IMR-90 (cell line): Measurements from ENCODE around the gene KCNK10. TPM values are rescaled to one million over a fixed set of nuclear protein-coding genes. Genes with fewer than 3 reads are reported as not detected.

Experiments
- ATAC-seq: fragments of 200-7000 bp; cut with Tn5 transposase; 2 replicates; pipeline ENCODE4 v1.9.1; 2020; ENCODE audit warnings: low read depth, mild to moderate bottlenecking, moderate library complexity
- BruUV-seq: library from RNA; stranded (reverse); fragments of 400-500 nt; replicated peaks from 2 replicates; lab custom pipeline; 2021; lab: Mats Ljungman, UMichigan
- CTCF ChIA-PET: fragments of 300-600 bp; formaldehyde crosslinking; extraction: SDS; loops from one replicate; lab custom pipeline; 2021; ENCODE audit warnings: antibody characterized with exemption; lab: Yijun Ruan, JAX
- POLR2A ChIA-PET: fragments of 300-600 bp; sonication (Branson Sonifier 250); formaldehyde crosslinking; loops from one replicate; lab custom pipeline; 2022; ENCODE audit warnings: antibody characterized with exemption; ENCODE audit not compliant: unreplicated experiment; lab: Charles Lee
- DNase-seq: peaks from one replicate; pipeline ENCODE4 v3.0.0; 2013
- H2AFZ ChIP-seq: replicated peaks from 2 replicates; pipeline ENCODE3; 2013; ENCODE audit warnings: low read length, mild to moderate bottlenecking; ENCODE audit not compliant: poor library complexity
- H2AK5ac ChIP-seq: 2 replicates; pipeline ENCODE4 v1.6.1; 2013; ENCODE audit warnings: low read depth, low read length, inconsistent platforms
- H2AK9ac ChIP-seq: replicated peaks from 2 replicates; pipeline ENCODE3; 2013; ENCODE audit warnings: mild to moderate bottlenecking, low read depth, low read length, moderate library complexity; ENCODE audit not compliant: poor library complexity
- H2BK120ac ChIP-seq: 2 replicates; pipeline ENCODE4 v1.6.1; 2013; ENCODE audit warnings: low read depth, low read length, inconsistent platforms
- H2BK15ac ChIP-seq: 3 replicates; pipeline ENCODE4 v1.6.1; 2013; ENCODE audit warnings: low read depth, low read length, inconsistent platforms
- H2BK20ac ChIP-seq: 2 replicates; pipeline ENCODE4 v1.6.1; 2013; ENCODE audit warnings: low read depth, mild to moderate bottlenecking, inconsistent platforms, low read length, moderate library complexity
- H2BK5ac ChIP-seq: 2 replicates; pipeline ENCODE4 v1.6.1; 2013; ENCODE audit warnings: mild to moderate bottlenecking, low read depth, low read length, inconsistent platforms; ENCODE audit not compliant: poor library complexity, severe bottlenecking
- H3K14ac ChIP-seq: replicated peaks from 2 replicates; pipeline ENCODE4 v1.6.1; 2013; ENCODE audit warnings: low read depth, low read length, inconsistent platforms
- H3K18ac ChIP-seq: 2 replicates; pipeline ENCODE4 v1.6.1; 2013; ENCODE audit warnings: low read depth, low read length, control low read depth
- H3K23ac ChIP-seq: 2 replicates; pipeline ENCODE4 v1.6.1; 2013; ENCODE audit warnings: low read depth, low read length, inconsistent platforms
- H3K27ac ChIP-seq: 2 replicates; pipeline ENCODE4 v1.5.1; 2013; ENCODE audit warnings: mild to moderate bottlenecking, control low read depth, low read length; ENCODE audit not compliant: insufficient read depth
- H3K27me3 ChIP-seq: 2 replicates; pipeline ENCODE4 v1.6.1; 2013; ENCODE audit warnings: low read length; ENCODE audit not compliant: control insufficient read depth, insufficient read depth
- H3K36me3 ChIP-seq: 2 replicates; pipeline ENCODE4 v1.6.1; 2013; ENCODE audit warnings: low read length, mixed read lengths; ENCODE audit not compliant: control insufficient read depth, insufficient read depth
- H3K4ac ChIP-seq: 2 replicates; pipeline ENCODE4 v1.6.1; 2013; ENCODE audit warnings: low read depth, low read length, inconsistent platforms
- H3K4me1 ChIP-seq: 2 replicates; pipeline ENCODE4 v1.6.1; 2013; ENCODE audit warnings: low read length, mixed read lengths; ENCODE audit not compliant: control insufficient read depth, insufficient read depth
- H3K4me2 ChIP-seq: 2 replicates; pipeline ENCODE4 v1.6.1; 2013; ENCODE audit warnings: low read depth, mild to moderate bottlenecking, control low read depth, low read length, moderate library complexity
- H3K4me3 ChIP-seq: 2 replicates; pipeline ENCODE4 v1.5.1; 2013; ENCODE audit warnings: low read depth, mild to moderate bottlenecking, control low read depth, low read length, moderate library complexity; ENCODE audit not compliant: insufficient read depth
- H3K56ac ChIP-seq: 2 replicates; pipeline ENCODE4 v1.6.1; 2013; ENCODE audit warnings: low read length, inconsistent platforms; ENCODE audit not compliant: insufficient read depth; ENCODE audit errors: extremely low read depth
- H3K79me1 ChIP-seq, 2 experiments: 2 replicates each; pipeline ENCODE4 v1.6.1; 2013; ENCODE audit warnings: low read length in 2 of 2, inconsistent platforms in 1 of 2, low read depth in 1 of 2
- H3K9ac ChIP-seq: 2 replicates; pipeline ENCODE4 v1.6.1; 2013; ENCODE audit warnings: low read depth, low read length, control low read depth
- H3K9me1 ChIP-seq: 2 replicates; pipeline ENCODE4 v1.6.1; 2013; ENCODE audit warnings: low read length, inconsistent platforms; ENCODE audit not compliant: insufficient read depth
- H3K9me3 ChIP-seq: 2 replicates; pipeline ENCODE4 v1.6.1; 2013; ENCODE audit warnings: low read length; ENCODE audit not compliant: control insufficient read depth, insufficient read depth
- H4K20me1 ChIP-seq: 2 replicates; pipeline ENCODE4 v1.6.1; 2013; ENCODE audit warnings: low read length, inconsistent platforms; ENCODE audit not compliant: insufficient read depth
- H4K5ac ChIP-seq: 2 replicates; pipeline ENCODE4 v1.6.1; 2013; ENCODE audit warnings: mild to moderate bottlenecking, low read depth, low read length, control low read depth
- H4K8ac ChIP-seq, 2 experiments: 2 replicates each; pipeline ENCODE4 v1.6.1; 2013; ENCODE audit warnings: low read depth in 2 of 2, low read length in 2 of 2, control low read depth in 1 of 2, inconsistent platforms in 1 of 2
- H4K91ac ChIP-seq: 2 replicates; pipeline ENCODE4 v1.6.1; 2013; ENCODE audit warnings: low read depth, low read length, inconsistent platforms; ENCODE audit not compliant: insufficient read depth
- MAZ ChIP-seq: IDR thresholded peaks from 2 replicates; pipeline ENCODE4 v1.6.1; 2012; ENCODE audit warnings: low read depth, mild to moderate bottlenecking, low read length, improper control_type of control experiment, moderate library complexity, borderline replicate concordance
- NFE2L2 ChIP-seq: fragments of 150-350 bp; IDR thresholded peaks from 2 replicates; pipeline ENCODE4 v1.6.1; 2016; ENCODE audit warnings: low read depth, mild to moderate bottlenecking, low read length
- RFX5 ChIP-seq: IDR thresholded peaks from 2 replicates; pipeline ENCODE4 v1.8.0; 2012; ENCODE audit warnings: low read depth, mild to moderate bottlenecking, low read length, moderate library complexity
- WGBS, 2 experiments: methylation state at CpG; one replicate each; pipeline versions ENCODE4 v1.1.5 to v1.1.7; 2013; ENCODE audit warnings: missing lambda C conversion rate in 2 of 2; ENCODE audit not compliant: insufficient read length in 1 of 2; ENCODE audit errors: extremely low coverage in 2 of 2; 5-methylcytosine and 5-hydroxymethylcytosine counted together
- dilution Hi-C: fragments of 300-500 bp; cut with HindIII; formaldehyde crosslinking; loops from one replicate; pipeline ENCODE4 v1.14.3; 2018; ENCODE audit warnings: low sequenced_read_pairs; ENCODE audit not compliant: unreplicated experiment
- in situ Hi-C: fragments of 300-500 bp; cut with MboI; formaldehyde crosslinking; loops from 3 replicates; pipeline ENCODE4 v1.14.3; 2019; ENCODE audit warnings: low sequenced_read_pairs, inconsistent platforms, mixed read lengths
- intact Hi-C: fragments of 100-400 bp; cut with micrococcal nuclease; formaldehyde crosslinking; loops from 2 replicates; pipeline ENCODE4 v1.10.0; 2022
- polyA plus RNA-seq, 3 experiments: library from polyadenylated mRNA; depleted of rRNA; stranded (reverse); fragments of >200 nt; gene quantifications; 2 replicates each; pipeline ENCODE4 v1.2.3, GENCODE V29; 2012; ENCODE audit warnings: low replicate concordance in 1 of 3
- total RNA-seq: library from RNA; depleted of rRNA; stranded (reverse); fragments of >200 nt; gene quantifications from 2 replicates; pipeline ENCODE4 v1.2.3, GENCODE V29; 2012

Gene KCNK10
- total and polyA plus RNA-seq, 2 of the 4 experiments (the other 2 are of a cell fraction) = not detected

DNA sequence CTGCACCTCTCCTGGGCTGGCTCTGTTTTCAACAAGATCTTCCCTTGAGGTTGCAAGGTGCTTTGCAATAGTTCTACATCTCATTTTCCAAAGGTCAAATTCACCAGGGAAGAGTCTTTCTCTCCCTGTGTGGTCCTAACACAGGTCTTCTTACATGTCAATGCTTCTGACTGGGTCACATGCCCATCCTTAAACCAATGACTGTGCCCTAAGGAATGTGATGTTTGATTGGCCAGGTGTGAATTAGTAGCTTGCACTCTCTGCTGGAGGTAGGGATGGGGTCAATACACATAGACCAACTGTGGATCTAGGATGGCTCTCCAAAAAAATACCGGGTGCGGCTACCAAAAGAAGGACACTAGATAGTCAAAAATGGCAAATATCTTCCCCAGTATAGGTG lies 19.9 kb upstream of the KCNK10 start:
- Histone ChIP-seq H4K5ac (no peak overlapping the region), H3K9ac (no peak overlapping the region), H3K9me3 (no peaks in the 10 kb centered on the region), H4K91ac (no peak overlapping the region), H3K4ac (no peak overlapping the region), H2BK20ac (no peak overlapping the region), H3K4me3 (no peak overlapping the region), H2BK15ac (no peak overlapping the region), H3K27ac (no peak overlapping the region), H3K14ac (no peak overlapping the region), H3K56ac (no peak overlapping the region), H3K27me3 (no peaks in the 10 kb centered on the region; the same call in 1 of the 2 replicates), H2AFZ (no peak overlapping the region), H3K4me2 (no peak overlapping the region), H2BK120ac (no peak overlapping the region), H3K79me1 (no peaks in the 10 kb centered on the region), H3K4me1 (no peaks in the 10 kb centered on the region), H3K9me1 (no peaks in the 10 kb centered on the region), H2AK5ac (no peak overlapping the region), H2BK5ac (no peak overlapping the region), H4K20me1 (no peaks in the 10 kb centered on the region), H3K23ac (no peak overlapping the region), H3K18ac (no peak overlapping the region), H2AK9ac (no peak overlapping the region), H4K8ac (no peak overlapping the region), H3K36me3 (no peaks in the 10 kb centered on the region)
- intact Hi-C loops = no loop called here
- ATAC-seq (no peak), DNase-seq (no peak)
- in situ Hi-C loops = no loop called here
- no peak for TF ChIP-seq RFX5
- no peak for TF ChIP-seq MAZ
- TF ChIP-seq NFE2L2 = no peak
- dilution Hi-C loops = no loop called here
- ChIA-PET CTCF (interaction anchor here (0.6 kb wide), 1 partner anchor 41 kb away, joined by 3 read pairs; no protein-coding TSS in a partner anchor), POLR2A (no interaction called here)
- BruUV-seq = no TSS peak
- no CpG with 5 or more reads among the region's 2 CpGs for WGBS, 2 experiments
